Keratinocyte (primary cell): ENCODE data around the gene ABCD3. TPM values are rescaled to one million over a fixed set of nuclear protein-coding genes. Genes with fewer than 3 reads are reported as not detected.

Experiments
- DNase-seq: peaks from one replicate; pipeline ENCODE4 v3.0.0-alpha.2; 2011; ENCODE audit warnings: low read depth, missing footprints, low spot score
- FAIRE-seq: peaks from 2 replicates; lab custom pipeline; 2011; peaks lifted over from hg19 to GRCh38; lab: Jason Lieb, UNC
- H2AFZ ChIP-seq: 2 replicates; pipeline ENCODE4 v1.6.0; 2012; ENCODE audit warnings: low read length, control low read depth, inconsistent platforms; ENCODE audit not compliant: control insufficient read depth
- H3K27ac ChIP-seq: 2 replicates; pipeline ENCODE4 v1.5.1; 2011; ENCODE audit warnings: low read length; ENCODE audit not compliant: control insufficient read depth, insufficient read depth
- H3K27me3 ChIP-seq: 3 replicates; pipeline ENCODE4 v1.6.0; 2011; ENCODE audit warnings: low read length; ENCODE audit not compliant: control insufficient read depth, insufficient read depth; ENCODE audit errors: extremely low read depth
- H3K36me3 ChIP-seq, 2 experiments: 2 replicates in 1 of 2; 3 replicates in 1 of 2; pipeline ENCODE4 v1.5.1; 2011; ENCODE audit warnings: low read length in 2 of 2, mild to moderate bottlenecking in 1 of 2; ENCODE audit not compliant: control insufficient read depth in 2 of 2, insufficient read depth in 2 of 2; ENCODE audit errors: extremely low read depth in 1 of 2
- H3K4me1 ChIP-seq: 3 replicates; pipeline ENCODE4 v1.5.1; 2011; ENCODE audit warnings: low read length; ENCODE audit not compliant: control insufficient read depth, insufficient read depth; ENCODE audit errors: extremely low read depth
- H3K4me2 ChIP-seq: 3 replicates; pipeline ENCODE4 v1.6.0; 2011; ENCODE audit warnings: low read depth, low read length; ENCODE audit not compliant: control insufficient read depth, insufficient read depth; ENCODE audit errors: extremely low read depth
- H3K4me3 ChIP-seq, 3 experiments: fragments of 200-600 bp in 1 of 3; sonication (generic) in 1 of 3; 2 replicates in 2 of 3; 3 replicates in 1 of 3; pipeline ENCODE4 v1.5.1; 2011 to 2016; ENCODE audit warnings: low read length in 3 of 3, mild to moderate bottlenecking in 3 of 3, control low read depth in 2 of 3, inconsistent platforms in 1 of 3, low read depth in 1 of 3, mixed read lengths in 1 of 3, mixed run types in 1 of 3, moderate library complexity in 1 of 3; ENCODE audit not compliant: control insufficient read depth in 2 of 3, insufficient read depth in 2 of 3; ENCODE audit errors: extremely low read depth in 1 of 3
- H3K79me2 ChIP-seq: 2 replicates; pipeline ENCODE4 v1.6.0; 2012; ENCODE audit warnings: low read length; ENCODE audit not compliant: control insufficient read depth, insufficient read depth
- H3K9ac ChIP-seq: 3 replicates; pipeline ENCODE4 v1.6.0; 2011; ENCODE audit warnings: low read length; ENCODE audit not compliant: control insufficient read depth, insufficient read depth; ENCODE audit errors: extremely low read depth
- H3K9me1 ChIP-seq: 3 replicates; pipeline ENCODE4 v1.6.0; 2011; ENCODE audit warnings: low read length; ENCODE audit not compliant: control insufficient read depth, insufficient read depth; ENCODE audit errors: extremely low read depth
- H3K9me3 ChIP-seq: 2 replicates; pipeline ENCODE4 v1.5.1; 2012; ENCODE audit warnings: low read depth, low read length; ENCODE audit not compliant: control insufficient read depth
- H4K20me1 ChIP-seq: 3 replicates; pipeline ENCODE4 v1.6.0; 2011; ENCODE audit warnings: low read length; ENCODE audit not compliant: control insufficient read depth, insufficient read depth; ENCODE audit errors: extremely low read depth
- CTCF ChIP-seq, 3 experiments: IDR thresholded peaks in 1 of 3; conservative IDR thresholded peaks in 1 of 3; optimal IDR thresholded peaks in 1 of 3; 2 replicates in 2 of 3; 3 replicates in 1 of 3; pipeline versions ENCODE3 to v1.5.1; 2011; ENCODE audit warnings: low read length in 3 of 3, mild to moderate bottlenecking in 3 of 3, moderate library complexity in 2 of 3, control low read depth in 1 of 3, inconsistent platforms in 1 of 3; ENCODE audit not compliant: insufficient read depth in 2 of 3; ENCODE audit errors: extremely low read depth in 1 of 3
- EZH2 ChIP-seq: IDR thresholded peaks from one replicate; pipeline ENCODE4 v1.6.1; 2012; ENCODE audit warnings: inconsistent platforms, mild to moderate bottlenecking, low read length, moderate library complexity
- dilution Hi-C: fragments of 300-500 bp; cut with MboI; formaldehyde crosslinking; loops from one replicate; pipeline ENCODE4 v1.7.0; 2020; ENCODE audit warnings: low sequenced_read_pairs; ENCODE audit not compliant: extremely low pct_ligation_motif_present
- polyA plus RNA-seq, 5 experiments: library from polyadenylated mRNA; depleted of rRNA in 3 of 5; stranded (reverse) in 3 of 5; stranded (forward) in 1 of 5; unstranded in 1 of 5; fragments of >200 nt; gene quantifications; 1 replicate in 1 of 5; 2 replicates in 3 of 5; 3 replicates in 1 of 5; pipeline versions ENCODE4 v1.2.1 to v1.2.3, GENCODE V29; 2011 to 2012; ENCODE audit warnings: missing spikeins in 2 of 5, low read depth in 1 of 5, low replicate concordance in 1 of 5

Gene ABCD3
- polyA plus RNA-seq, 1 donor (not counting 4 experiments of a cell fraction or from before 2014, with no cell fraction given) = 34.9 TPM

- Histone ChIP-seq H3K79me2 (no peaks in the 10 kb centered on the region), H2AFZ (no peak overlapping the region), H3K9ac (no peak overlapping the region), H4K20me1 (no peaks in the 10 kb centered on the region), H3K9me1 (no peaks in the 10 kb centered on the region), H3K9me3 (no peaks in the 10 kb centered on the region), H3K4me1 (peaks cover 62% of the 10 kb centered on the region), H3K27me3 (no peaks in the 10 kb centered on the region), H3K27ac (no peak overlapping the region), H3K4me2 (no peak overlapping the region), H3K4me3 (no peak overlapping the region), H3K36me3 (no peaks in the 10 kb centered on the region)
- TF ChIP-seq CTCF (optimal IDR thresholded peaks at IDR 0.05 in 1 of 3, IDR thresholded peaks at IDR 0.05 in 1 of 3, conservative IDR thresholded peaks at IDR 0.05 in 1 of 3; ENCODE audit: extremely low read depth in 1 of 3, insufficient read depth in 2 of 3, low read length in 3 of 3) = no peak
- TF ChIP-seq EZH2 = no peak
- dilution Hi-C loops = no loop called here
- peak; percentile 63 for FAIRE-seq
- DNase-seq = no peak
Observed at GRCh38 chr1:94550800-94551241, 132.6 kb downstream of the ABCD3 start.

- H3K4me2 ChIP-seq = peak overlapping the region; percentile 11
- dilution Hi-C loops = no loop called here
- H3K9me1 ChIP-seq = no peaks in the 10 kb centered on the region
- H3K27ac ChIP-seq = peak overlapping the region; percentile 45
- FAIRE-seq = no peak
- no peaks in the 10 kb centered on the region for H3K36me3 ChIP-seq
- no peak for DNase-seq
- H2AFZ ChIP-seq = no peak overlapping the region
- no peak overlapping the region for H3K9ac ChIP-seq
- peaks cover 58% of the 10 kb centered on the region for H3K4me1 ChIP-seq
- no peaks in the 10 kb centered on the region for H3K9me3 ChIP-seq
- TF ChIP-seq CTCF (optimal IDR thresholded peaks at IDR 0.05 in 1 of 3, IDR thresholded peaks at IDR 0.05 in 1 of 3, conservative IDR thresholded peaks at IDR 0.05 in 1 of 3; ENCODE audit: extremely low read depth in 1 of 3, insufficient read depth in 2 of 3, low read length in 3 of 3) (no peak), EZH2 (no peak)
- H3K79me2 ChIP-seq = no peaks in the 10 kb centered on the region
- no peaks in the 10 kb centered on the region for H3K27me3 ChIP-seq
- no peaks in the 10 kb centered on the region for H4K20me1 ChIP-seq
- no peak overlapping the region for H3K4me3 ChIP-seq
Observed at GRCh38 chr1:94551449-94551848, 133.3 kb downstream of the ABCD3 start.
